GM12873 (cell line): Measurements from ENCODE around the gene MYOC.

Experiments
- TF ChIP-seq, protein P1 (sequence below): IDR thresholded peaks from 2 replicates; pipeline ENCODE4 v1.5.1; 2012; ENCODE audit warnings: low read depth, mild to moderate bottlenecking, moderate library complexity, low read length, control low read depth; ENCODE audit not compliant: insufficient read depth; ENCODE audit errors: missing control alignments

The MYOC gene

DNA sequence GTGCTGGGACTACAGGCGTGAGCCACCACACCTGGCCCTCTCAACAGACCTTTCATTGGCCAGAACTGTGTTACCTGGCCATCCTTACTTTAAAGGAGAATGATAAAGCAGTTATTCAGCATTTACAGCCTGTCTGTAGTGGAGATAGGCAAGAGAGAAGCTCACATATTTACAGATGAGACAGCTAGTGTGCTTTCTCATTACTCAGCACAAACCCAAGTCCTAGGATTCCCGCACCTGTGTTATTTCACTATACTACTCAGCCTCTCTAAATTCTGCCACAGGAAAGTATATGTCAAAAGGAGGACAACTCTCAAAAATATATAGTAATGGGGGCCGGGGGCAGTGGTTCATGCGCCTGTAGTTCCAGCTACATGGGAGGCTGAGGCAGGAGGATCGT, 15.9 kb upstream of the MYOC start:
- TF ChIP-seq, protein P1, sequence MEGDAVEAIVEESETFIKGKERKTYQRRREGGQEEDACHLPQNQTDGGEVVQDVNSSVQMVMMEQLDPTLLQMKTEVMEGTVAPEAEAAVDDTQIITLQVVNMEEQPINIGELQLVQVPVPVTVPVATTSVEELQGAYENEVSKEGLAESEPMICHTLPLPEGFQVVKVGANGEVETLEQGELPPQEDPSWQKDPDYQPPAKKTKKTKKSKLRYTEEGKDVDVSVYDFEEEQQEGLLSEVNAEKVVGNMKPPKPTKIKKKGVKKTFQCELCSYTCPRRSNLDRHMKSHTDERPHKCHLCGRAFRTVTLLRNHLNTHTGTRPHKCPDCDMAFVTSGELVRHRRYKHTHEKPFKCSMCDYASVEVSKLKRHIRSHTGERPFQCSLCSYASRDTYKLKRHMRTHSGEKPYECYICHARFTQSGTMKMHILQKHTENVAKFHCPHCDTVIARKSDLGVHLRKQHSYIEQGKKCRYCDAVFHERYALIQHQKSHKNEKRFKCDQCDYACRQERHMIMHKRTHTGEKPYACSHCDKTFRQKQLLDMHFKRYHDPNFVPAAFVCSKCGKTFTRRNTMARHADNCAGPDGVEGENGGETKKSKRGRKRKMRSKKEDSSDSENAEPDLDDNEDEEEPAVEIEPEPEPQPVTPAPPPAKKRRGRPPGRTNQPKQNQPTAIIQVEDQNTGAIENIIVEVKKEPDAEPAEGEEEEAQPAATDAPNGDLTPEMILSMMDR = no peak

- TF ChIP-seq, protein P1 = no peak
Observed at GRCh38 chr1:171666114-171666769, 13.8 kb upstream of the MYOC start.

DNA sequence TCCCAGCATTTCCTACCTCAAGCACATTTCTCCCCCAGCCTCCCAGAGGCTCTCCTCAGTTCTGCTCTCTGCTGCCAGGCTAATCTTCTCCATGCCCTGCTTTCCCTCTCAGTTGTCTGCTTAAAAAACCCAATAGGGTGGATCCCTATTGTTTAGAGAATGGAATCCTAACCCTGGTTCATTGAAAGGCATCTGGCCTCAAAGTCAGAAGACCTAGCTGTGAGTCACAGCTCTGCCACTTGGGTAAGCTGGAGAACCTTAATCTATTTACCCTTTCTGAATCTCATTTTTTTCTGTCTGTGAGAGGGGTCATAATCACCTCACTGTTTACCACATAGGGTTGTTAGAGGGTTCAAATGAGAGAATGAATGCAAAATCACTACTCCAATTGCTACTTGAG, 12.5 kb upstream of the MYOC start:
- TF ChIP-seq, protein P1 = no peak

- TF ChIP-seq, protein P1 = no peak
Observed at GRCh38 chr1:171663854-171664575, 11.5 kb upstream of the MYOC start.

DNA sequence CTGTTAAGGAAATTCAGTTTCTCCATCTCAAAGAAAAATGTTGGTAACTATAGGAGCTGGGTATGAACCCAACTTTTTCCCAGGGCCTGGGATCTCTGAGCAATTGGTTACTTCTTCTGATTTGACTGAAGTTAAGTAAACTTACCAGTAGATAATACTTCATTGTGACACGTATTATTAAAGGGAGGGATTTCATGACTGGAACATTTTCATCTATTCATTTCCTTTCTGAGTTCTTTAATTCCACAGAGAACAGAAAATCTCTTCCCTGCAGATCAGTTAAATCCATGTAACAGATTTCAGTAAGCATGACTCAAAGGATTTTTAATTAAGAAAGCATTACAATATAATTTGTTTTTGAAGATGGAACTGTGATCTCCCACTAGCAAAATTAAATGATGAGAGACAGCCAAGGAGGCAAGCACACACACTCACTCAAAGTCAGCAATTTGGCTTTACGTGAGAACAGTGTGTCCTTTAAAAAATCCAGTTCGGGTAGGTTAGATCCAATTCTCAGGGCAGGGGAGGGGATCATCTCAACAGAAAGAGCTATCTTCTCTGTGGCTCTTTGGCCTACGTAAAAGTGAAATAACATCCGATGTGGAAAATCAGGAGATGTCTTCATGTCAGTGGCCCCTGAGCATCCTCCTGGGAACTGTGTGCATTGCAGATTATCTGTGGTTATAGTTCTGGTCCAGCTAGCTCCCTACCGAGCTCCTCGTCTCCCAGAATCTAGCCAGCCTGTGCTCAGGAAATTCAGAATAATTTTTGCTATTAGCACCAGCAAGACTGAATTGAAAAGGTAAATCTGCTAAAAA, 10.8 kb upstream of the MYOC start:
- TF ChIP-seq, protein P1 = no peak

GRCh38 chr1:171661076-171661650, 8.7 kb upstream of the MYOC start:
- TF ChIP-seq, protein P1 = no peak

DNA sequence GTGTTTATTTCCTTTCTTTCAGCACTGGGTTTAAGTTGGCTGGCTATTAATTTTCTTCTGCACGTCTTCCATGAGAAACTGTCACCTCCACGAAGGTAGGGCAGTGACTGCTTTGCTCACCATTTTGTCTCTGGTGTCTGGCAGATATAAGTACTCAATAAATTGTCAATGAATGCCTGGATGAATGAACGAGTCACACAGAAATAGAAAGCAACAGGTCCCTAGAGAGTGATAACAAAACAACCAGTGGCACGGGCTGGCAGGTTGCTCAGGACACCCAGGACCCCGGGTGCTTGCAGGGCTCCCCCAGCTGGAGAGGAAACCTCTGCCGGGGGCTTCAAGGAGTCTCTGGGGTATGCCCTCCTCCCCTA, 3.2 kb upstream of the MYOC start:
- TF ChIP-seq, protein P1 = no peak
